Stimulated activated naive CD4-positive, alpha-beta T cell treated with Interleukin-2 at 50 U/mL for 16 hours (primary cell): ENCODE measurements around the gene GRM8.

ENCODE experiments used
- DNase-seq: peaks from one replicate; lab custom pipeline; 2025; lab: John Stamatoyannopoulos, UW

The GRM8 gene

GRCh38 chr7:127230192-127230925, 22.4 kb downstream of the GRM8 start:
- no peak for DNase-seq

- no peak for DNase-seq
These were observed 25.9 kb downstream of the GRM8 start for GRCh38 chr7:127226685-127227374.

GRCh38 chr7:127221731-127222130, 31.0 kb downstream of the GRM8 start:
- DNase-seq = no peak

DNA sequence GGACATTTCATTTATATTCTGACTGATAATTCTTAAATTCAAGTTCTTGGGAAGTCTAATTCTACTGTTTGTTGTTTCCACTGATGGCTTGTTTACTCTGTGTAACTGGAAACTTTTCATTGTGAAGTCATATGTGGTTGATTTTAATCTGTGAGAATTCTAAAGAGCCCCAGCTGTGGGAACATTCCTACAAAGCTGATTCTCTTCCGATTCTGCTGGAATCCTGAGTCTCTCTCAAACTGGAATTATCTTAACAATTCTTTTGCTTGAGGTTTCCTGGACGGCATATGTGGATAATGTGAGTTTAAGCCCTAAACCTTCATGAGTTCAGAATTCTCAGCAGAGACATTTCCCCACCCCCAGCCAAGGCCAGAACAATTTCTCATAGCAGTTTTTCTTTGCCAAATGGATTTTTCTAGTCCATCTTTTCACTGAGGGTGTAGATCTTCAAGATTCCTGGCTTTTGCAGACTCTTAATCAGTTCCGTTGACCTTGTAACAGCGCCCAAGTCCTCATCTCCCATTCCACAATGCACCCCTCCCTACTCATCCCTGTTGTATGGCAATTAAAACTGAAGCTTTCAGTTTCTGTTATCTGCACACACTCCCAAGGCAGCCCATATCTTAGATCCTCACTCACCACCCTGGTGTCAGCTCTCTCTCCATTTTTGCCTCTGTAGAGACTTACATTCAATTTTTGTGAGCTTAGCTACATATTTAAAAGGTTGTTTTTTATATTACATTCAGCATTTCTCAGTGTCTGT, 37.6 kb downstream of the GRM8 start:
- DNase-seq = no peak

GRCh38 chr7:127209886-127210285, 42.9 kb downstream of the GRM8 start:
- DNase-seq = no peak

DNA sequence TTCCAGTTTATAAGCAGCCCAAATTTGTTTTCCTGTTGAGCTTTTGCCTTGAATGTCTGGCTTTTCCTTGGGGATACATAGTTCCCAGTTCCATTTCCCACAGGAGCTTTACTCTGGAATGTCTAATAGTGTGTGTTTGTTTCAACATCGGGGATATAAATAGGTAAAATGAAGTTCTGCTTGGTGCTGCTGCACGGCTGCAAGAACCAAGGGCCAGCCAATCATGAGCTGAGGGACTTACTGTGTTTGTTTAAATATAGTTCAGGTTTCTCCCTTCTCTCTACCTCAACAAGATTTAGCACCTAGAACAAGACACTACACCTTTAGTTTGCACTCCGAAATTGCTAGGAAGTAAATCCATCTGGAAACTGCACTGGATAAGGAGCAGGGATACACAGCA, 43.9 kb downstream of the GRM8 start:
- no peak for DNase-seq

- no peak for DNase-seq
These were observed 44.4 kb downstream of the GRM8 start for GRCh38 chr7:127208351-127208750.

DNA sequence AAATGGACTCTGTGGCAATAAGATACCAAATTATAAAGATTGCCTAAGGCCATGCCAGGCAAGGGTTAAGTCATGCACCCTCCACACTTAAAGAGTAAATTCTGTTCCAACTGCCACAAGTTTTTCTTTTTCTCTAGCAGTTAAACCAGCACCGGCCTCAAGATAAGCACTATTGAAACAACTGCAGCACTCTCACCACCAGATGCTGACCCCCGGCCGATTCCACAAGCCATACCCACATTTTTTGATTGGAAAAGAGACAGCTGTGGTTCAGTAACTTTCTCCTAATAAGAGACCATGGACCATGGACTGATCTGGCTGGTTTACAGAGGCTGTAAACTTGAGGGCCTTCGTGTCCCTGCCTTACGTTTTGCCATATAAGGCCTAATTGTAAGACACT, 44.9 kb downstream of the GRM8 start:
- no peak for DNase-seq

GRCh38 chr7:127207230-127207629, 45.5 kb downstream of the GRM8 start:
- DNase-seq = no peak

- no peak for DNase-seq
These were observed 58.2 kb downstream of the GRM8 start for GRCh38 chr7:127194571-127194970.

- no peak for DNase-seq
These were observed 62.9 kb downstream of the GRM8 start for GRCh38 chr7:127189886-127190285.

DNA sequence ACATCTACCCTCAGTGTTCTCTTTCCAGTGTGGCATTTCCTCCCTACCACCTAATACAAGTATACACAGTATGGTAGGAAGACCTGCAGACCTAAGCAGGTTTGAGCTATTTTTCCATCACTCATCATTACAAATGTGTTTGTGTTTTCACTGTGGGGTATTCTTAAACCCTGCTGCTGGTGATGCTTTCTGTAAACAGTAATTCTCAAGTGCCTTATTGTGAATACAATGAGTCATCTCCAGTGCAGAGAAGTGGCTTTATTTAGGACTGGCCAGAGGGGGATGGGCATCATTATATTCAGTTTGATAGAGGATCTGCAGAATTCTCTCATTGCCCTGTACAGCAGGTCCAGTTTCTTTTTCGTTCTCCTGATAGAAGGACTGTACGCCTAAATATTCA, 63.7 kb downstream of the GRM8 start:
- DNase-seq = no peak

GRCh38 chr7:127187740-127188139, 65.0 kb downstream of the GRM8 start:
- DNase-seq = no peak

- no peak for DNase-seq
These were observed 66.1 kb downstream of the GRM8 start for GRCh38 chr7:127186686-127187085.

GRCh38 chr7:127177156-127177555, 75.6 kb downstream of the GRM8 start:
- no peak for DNase-seq

- no peak for DNase-seq
These were observed 90.4 kb downstream of the GRM8 start for GRCh38 chr7:127162366-127162765.

GRCh38 chr7:127158659-127159058, 94.1 kb downstream of the GRM8 start:
- no peak for DNase-seq

GRCh38 chr7:127154958-127155357, 97.8 kb downstream of the GRM8 start:
- DNase-seq = no peak

GRCh38 chr7:127154101-127154500, 98.6 kb downstream of the GRM8 start:
- no peak for DNase-seq

- no peak for DNase-seq
These were observed 99.4 kb downstream of the GRM8 start for GRCh38 chr7:127153315-127153714.

GRCh38 chr7:127152423-127152822, 100.3 kb downstream of the GRM8 start:
- no peak for DNase-seq

- DNase-seq = no peak
These were observed 101.4 kb downstream of the GRM8 start for GRCh38 chr7:127151379-127151778.

- DNase-seq = no peak
These were observed 102.2 kb downstream of the GRM8 start for GRCh38 chr7:127150543-127150942.
